Activated CD8-positive, alpha-beta memory T cell treated with anti-CD3 and anti-CD28 coated beads, Interleukin-2, amount 10 ng/mL, durations not matched to agents 7 days and 5 days (primary cell): Measurements from ENCODE around the gene WFDC10B. TPM values are rescaled to one million over a fixed set of nuclear protein-coding genes. Genes with fewer than 3 reads are reported as not detected.
"Not testable (repeated sequence)": the region's sequence is repeated elsewhere in the genome, so short reads cannot be mapped to it uniquely, and the experiment has no call there.

Source experiments
- ATAC-seq: fragments of 150-1000 bp; cut with Tn5 transposase; one replicate; pipeline ENCODE4 v1.10.0; 2021; ENCODE audit warnings: moderate library complexity
- CTCF ChIA-PET: fragments of 350-600 bp; sonication (Branson Sonifier 250); formaldehyde crosslinking; loops from one replicate; lab custom pipeline; 2021; ENCODE audit warnings: antibody characterized with exemption; lab: Charles Lee
- DNase-seq: peaks from one replicate; pipeline ENCODE4 v3.0.0-alpha.2; 2020
- H3K27ac Mint-ChIP-seq: one replicate; pipeline ENCODE4 v1.8.0; 2021; ENCODE audit warnings: mild to moderate bottlenecking, mixed read lengths
- H3K27me3 Mint-ChIP-seq: one replicate; pipeline ENCODE4 v1.8.0; 2021; ENCODE audit warnings: mixed read lengths
- H3K36me3 Mint-ChIP-seq: one replicate; pipeline ENCODE4 v1.8.0; 2021; ENCODE audit warnings: mild to moderate bottlenecking, mixed read lengths
- H3K4me1 Mint-ChIP-seq: one replicate; pipeline ENCODE4 v1.8.0; 2021; ENCODE audit warnings: mixed read lengths
- H3K4me3 Mint-ChIP-seq: one replicate; pipeline ENCODE4 v1.8.0; 2021; ENCODE audit warnings: mild to moderate bottlenecking, moderate library complexity, mixed read lengths
- H3K9me3 Mint-ChIP-seq: one replicate; pipeline ENCODE4 v1.8.0; 2022; ENCODE audit warnings: low read depth, mixed read lengths
- total RNA-seq, 2 experiments: library from RNA; stranded (reverse); gene quantifications; one replicate each; pipeline ENCODE4 v1.2.3, GENCODE V29; 2021

WFDC10B gene
- total RNA-seq, 2 experiments from 2014 or later = not detected

DNA sequence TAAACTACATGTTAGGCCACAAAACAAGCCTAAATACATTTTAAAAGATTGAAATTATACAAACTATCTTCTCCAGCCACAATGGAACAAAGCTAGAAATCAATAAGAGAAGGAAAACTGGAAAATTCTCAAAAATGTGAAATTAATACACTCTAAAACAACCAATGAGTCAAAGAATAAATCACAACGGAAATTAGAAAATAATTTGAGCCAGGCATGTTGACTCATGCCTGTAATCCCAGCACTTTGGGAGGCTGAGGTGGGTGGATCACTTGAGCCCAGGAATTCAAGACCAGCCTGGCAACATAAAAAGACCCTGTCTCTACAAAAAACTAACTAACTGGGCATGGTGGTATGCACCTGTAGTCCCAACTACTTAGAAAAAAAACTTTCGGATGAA lies 9.3 kb downstream of the WFDC10B start:
- no peaks in the 10 kb centered on the region for H3K9me3 Mint-ChIP-seq
- no peak for DNase-seq
- CTCF ChIA-PET = no interaction called here

DNA sequence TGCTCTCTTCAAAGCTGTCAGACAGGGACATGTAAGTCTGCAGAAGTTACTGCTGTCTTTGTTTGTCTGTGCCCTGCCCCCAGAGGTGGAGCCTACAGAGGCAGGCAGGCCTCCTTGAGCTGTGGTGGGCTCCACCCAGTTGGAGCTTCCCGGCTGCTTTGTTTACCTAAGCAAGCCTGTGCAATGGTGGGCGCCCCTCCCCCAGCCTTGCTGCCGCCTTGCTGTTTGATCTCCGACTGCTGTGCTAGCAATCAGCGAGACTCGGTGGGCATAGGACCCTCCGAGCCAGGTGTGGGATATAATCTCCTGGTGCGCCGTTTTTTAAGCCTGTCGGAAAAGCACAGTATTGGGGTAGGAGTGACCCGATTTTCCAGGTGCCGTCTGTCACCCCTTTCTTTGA lies 11.5 kb downstream of the WFDC10B start:
- H3K36me3 Mint-ChIP-seq, H3K4me1 Mint-ChIP-seq, DNase-seq, CTCF ChIA-PET, H3K4me3 Mint-ChIP-seq, ATAC-seq, H3K9me3 Mint-ChIP-seq, H3K27ac Mint-ChIP-seq: not testable (repeated sequence)
- peaks cover 21% of the 10 kb centered on the region for H3K27me3 Mint-ChIP-seq

More for the DNA sequence above, 9.3 kb downstream of the WFDC10B start:
- H3K27ac Mint-ChIP-seq = no peak overlapping the region
- no peaks in the 10 kb centered on the region for H3K4me1 Mint-ChIP-seq
- no peak for ATAC-seq
- peaks cover 23% of the 10 kb centered on the region for H3K27me3 Mint-ChIP-seq
- no peak overlapping the region for H3K4me3 Mint-ChIP-seq
- no peaks in the 10 kb centered on the region for H3K36me3 Mint-ChIP-seq

DNA sequence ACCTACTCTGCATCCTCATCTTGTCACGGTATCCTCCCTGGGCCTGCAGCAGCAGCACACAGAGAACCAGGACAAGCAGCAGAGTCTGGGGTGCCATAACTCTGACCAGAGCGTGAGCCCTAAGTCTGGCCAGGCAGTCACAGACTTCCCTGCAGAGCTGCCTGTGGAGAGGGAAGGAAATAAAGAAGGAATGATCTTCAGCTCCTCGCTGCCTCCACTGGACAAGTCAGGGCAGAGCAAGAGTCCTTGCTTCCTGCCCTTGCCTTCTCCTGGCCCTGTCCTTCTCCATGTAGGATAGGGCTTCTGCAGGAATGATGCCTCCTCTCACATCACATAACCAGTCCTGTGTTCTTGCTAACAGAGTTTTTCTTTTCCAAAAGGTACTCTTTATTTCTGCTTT lies 18.9 kb downstream of the WFDC10B start:
- peaks cover 2% of the 10 kb centered on the region for H3K27me3 Mint-ChIP-seq
- CTCF ChIA-PET = no interaction called here
- H3K27ac Mint-ChIP-seq = no peak overlapping the region
- no peaks in the 10 kb centered on the region for H3K36me3 Mint-ChIP-seq
- ATAC-seq (no peak), DNase-seq (no peak)
- H3K4me1 Mint-ChIP-seq = peaks cover 2% of the 10 kb centered on the region
- no peak overlapping the region for H3K4me3 Mint-ChIP-seq
- H3K9me3 Mint-ChIP-seq = no peaks in the 10 kb centered on the region

DNA sequence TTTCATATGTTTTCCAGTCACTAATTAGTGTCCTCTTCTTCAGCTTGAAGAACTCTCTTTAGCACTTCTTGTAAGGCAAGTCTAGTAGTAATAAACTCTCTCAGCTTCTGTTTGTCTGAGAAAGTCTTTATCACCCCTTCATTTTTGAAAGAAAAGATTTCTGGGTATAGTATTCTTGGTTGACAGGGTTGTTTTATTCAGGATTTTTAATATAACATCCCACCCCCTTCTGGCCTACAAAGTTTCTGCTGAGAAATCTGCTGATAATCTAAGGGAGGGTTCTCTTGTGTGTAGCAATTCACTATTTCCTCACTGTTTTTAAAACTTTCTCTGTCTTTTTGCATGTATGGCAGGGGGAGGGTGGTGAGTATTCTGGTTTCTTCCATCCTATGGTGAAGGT lies 25.2 kb downstream of the WFDC10B start:
- H3K4me1 Mint-ChIP-seq = peaks cover 2% of the 10 kb centered on the region

DNA sequence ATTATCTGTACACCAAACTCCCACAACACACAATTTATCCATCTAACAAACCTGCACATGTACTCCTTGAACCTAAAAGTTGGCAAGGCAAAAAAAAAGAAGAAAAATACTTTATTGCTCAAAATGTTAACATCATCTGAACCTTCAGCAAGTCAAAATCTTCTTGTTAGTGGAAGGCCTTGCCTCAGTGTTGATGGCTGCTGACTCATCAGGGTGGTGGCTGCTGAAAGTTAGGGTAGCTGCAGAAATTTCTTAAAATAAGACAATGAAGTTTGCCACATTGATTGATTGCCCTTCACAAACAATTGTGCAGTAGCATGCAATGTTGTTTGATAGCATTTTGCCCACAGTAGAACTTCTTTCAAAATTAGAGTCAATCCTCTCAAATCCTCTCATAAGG lies 32.1 kb downstream of the WFDC10B start:
- DNase-seq (no peak), ATAC-seq (no peak)
- H3K27me3 Mint-ChIP-seq = peaks cover 44% of the 10 kb centered on the region
- H3K36me3 Mint-ChIP-seq = no peaks in the 10 kb centered on the region
- CTCF ChIA-PET = no interaction called here
- no peak overlapping the region for H3K27ac Mint-ChIP-seq
- H3K4me1 Mint-ChIP-seq = no peaks in the 10 kb centered on the region
- H3K9me3 Mint-ChIP-seq = no peaks in the 10 kb centered on the region
- H3K4me3 Mint-ChIP-seq = no peak overlapping the region

More for the DNA sequence above, 25.2 kb downstream of the WFDC10B start:
- DNase-seq = no peak
- Mint-ChIP-seq H3K4me3 (no peak overlapping the region), H3K36me3 (no peaks in the 10 kb centered on the region), H3K27ac (no peak overlapping the region), H3K27me3 (peaks cover 16% of the 10 kb centered on the region), H3K9me3 (peaks cover 6% of the 10 kb centered on the region)
- CTCF ChIA-PET = no interaction called here
- ATAC-seq = no peak

DNA sequence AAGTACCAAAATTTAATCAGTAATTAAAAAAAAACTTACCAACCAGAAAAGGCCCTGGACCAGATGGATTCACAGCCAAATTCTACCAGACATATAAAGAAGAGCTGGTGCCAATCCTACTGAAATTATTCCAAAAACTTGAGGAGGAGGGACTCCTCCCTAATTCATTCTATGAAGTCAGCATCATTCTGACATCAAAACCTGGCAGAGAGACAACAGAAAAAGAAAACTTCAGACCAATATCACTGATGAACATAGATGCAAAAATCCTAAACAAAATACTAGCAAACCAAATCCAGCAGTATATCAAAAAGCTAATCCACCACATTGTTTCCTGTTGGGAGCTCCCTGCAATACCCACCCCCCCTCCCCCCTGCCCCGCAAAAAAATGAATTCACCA lies 34.7 kb downstream of the WFDC10B start, which contains the start of gene WFDC11:
Gene WFDC11, minus strand, starts transcription at position 101 of the 400 bp plus-strand sequence. CDS start 19,639 bp downstream, outside the sequence.
- no peak for ATAC-seq
- CTCF ChIA-PET = no interaction called here
- DNase-seq = no peak
- Mint-ChIP-seq H3K36me3 (no peaks in the 10 kb centered on the region), H3K9me3 (no peaks in the 10 kb centered on the region), H3K4me1 (no peaks in the 10 kb centered on the region), H3K27me3 (peaks cover 32% of the 10 kb centered on the region), H3K27ac (no peak within 1 kb of the TSS), H3K4me3 (no peak within 1 kb of the TSS)

DNA sequence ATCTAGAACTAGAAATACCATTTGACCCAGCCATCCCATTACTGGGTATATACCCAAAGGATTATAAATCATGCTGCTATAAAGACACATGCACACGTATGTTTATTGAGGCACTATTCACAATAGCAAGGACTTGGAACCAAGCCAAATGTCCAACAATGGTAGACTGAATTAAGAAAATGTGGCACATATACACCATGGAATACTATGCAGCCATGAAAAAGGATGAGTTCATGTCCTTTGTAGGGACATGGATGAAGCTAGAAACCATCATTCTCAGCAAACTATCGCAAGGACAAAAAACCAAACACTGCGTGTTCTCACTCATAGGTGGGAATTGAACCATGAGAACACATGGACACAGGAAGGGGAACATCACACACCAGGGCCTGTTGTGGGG lies 47.8 kb downstream of the WFDC10B start:
- DNase-seq, H3K4me3 Mint-ChIP-seq, H3K4me1 Mint-ChIP-seq, H3K27me3 Mint-ChIP-seq, H3K36me3 Mint-ChIP-seq, H3K27ac Mint-ChIP-seq, ATAC-seq, H3K9me3 Mint-ChIP-seq, CTCF ChIA-PET: not testable (repeated sequence)

DNA sequence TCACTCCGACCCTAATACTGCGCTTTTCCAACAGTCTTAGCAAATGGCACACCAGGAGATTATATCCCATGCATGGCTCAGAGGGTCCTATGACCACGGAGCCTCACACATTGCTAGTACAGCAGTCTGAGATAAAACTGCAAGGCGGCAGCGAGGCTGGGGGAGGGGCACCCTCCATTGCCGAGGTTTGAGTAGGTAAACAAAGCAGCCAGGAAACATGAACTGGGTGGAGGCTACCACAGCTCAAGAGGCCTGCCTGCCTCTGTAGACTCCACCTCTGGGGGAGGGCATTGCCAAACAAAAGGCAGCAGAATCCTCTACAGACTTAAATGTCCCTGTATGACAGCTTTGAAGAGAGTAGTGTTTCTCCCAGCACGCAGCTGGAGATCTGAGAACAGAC lies 53.1 kb downstream of the WFDC10B start:
- H3K9me3 Mint-ChIP-seq, H3K4me3 Mint-ChIP-seq, H3K27ac Mint-ChIP-seq, ATAC-seq, DNase-seq, CTCF ChIA-PET, H3K36me3 Mint-ChIP-seq, H3K4me1 Mint-ChIP-seq, H3K27me3 Mint-ChIP-seq: not testable (repeated sequence)

DNA sequence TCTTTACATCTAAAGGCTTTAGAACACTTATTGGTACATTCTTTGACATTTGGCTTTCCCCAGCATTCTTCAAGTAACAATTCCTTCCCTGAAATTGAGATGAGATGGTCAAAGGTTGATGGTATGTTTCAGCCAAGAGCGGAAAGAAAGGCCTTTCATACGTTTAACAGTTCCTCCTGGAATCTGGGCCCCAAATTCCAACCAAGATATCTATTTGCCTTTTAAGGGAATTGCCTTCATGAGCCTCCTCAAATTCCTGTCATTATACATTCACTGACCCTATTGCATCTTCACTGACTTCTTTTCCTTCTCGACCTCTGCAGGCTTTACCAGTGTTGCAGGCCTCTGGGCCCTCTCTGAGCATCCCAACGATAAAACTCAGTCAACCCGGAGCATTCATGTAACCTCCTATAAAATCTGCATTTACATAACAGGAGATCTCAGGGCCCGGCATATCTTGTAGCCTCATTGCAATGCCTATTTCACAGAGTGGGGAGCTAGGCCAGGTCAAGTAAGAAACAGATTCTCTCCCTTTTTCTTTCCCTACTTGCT lies 55.4 kb downstream of the WFDC10B start:
- no peak for DNase-seq
- Mint-ChIP-seq H3K4me3 (no peak overlapping the region), H3K9me3 (no peaks in the 10 kb centered on the region), H3K27me3 (peaks cover 3% of the 10 kb centered on the region), H3K4me1 (no peaks in the 10 kb centered on the region), H3K36me3 (no peaks in the 10 kb centered on the region), H3K27ac (no peak overlapping the region)
- ATAC-seq = no peak
- CTCF ChIA-PET = no interaction called here

DNA sequence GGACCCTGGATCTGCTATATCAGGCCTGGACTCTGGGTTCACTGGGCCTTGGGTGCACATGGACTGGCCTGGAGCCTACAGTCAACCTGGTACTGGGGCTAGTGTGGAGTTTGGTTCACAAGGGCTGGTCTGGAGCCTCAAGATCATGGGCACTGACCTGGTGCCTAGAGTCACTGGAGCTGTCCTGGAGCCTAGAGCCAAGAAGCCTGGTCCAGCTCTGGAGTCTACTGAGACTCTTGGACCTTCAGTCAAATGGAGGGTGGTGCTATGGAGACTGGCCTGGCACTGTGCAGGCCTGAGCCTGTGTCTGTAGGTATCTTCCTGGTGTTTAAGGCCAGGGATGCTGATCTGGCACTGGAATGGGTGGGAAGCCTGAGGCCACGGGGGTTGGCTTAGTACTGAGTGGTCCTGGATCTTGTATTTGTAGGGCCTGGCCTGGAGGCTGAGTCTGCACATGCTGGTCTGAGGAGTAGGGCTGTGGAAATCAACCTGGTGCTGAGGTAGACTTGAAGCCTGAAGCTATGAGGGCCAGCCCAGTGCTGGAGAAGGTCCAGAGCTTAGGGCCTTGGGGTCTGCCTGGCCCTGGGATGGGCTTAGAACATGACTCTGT lies 57.3 kb downstream of the WFDC10B start:
- CTCF ChIA-PET = no interaction called here
- no peak overlapping the region for H3K4me3 Mint-ChIP-seq
- H3K4me1 Mint-ChIP-seq = no peaks in the 10 kb centered on the region
- H3K27ac Mint-ChIP-seq = no peak overlapping the region
- no peaks in the 10 kb centered on the region for H3K9me3 Mint-ChIP-seq
- H3K27me3 Mint-ChIP-seq = peaks cover 3% of the 10 kb centered on the region
- ATAC-seq = no peak
- no peaks in the 10 kb centered on the region for H3K36me3 Mint-ChIP-seq
- DNase-seq = no peak

DNA sequence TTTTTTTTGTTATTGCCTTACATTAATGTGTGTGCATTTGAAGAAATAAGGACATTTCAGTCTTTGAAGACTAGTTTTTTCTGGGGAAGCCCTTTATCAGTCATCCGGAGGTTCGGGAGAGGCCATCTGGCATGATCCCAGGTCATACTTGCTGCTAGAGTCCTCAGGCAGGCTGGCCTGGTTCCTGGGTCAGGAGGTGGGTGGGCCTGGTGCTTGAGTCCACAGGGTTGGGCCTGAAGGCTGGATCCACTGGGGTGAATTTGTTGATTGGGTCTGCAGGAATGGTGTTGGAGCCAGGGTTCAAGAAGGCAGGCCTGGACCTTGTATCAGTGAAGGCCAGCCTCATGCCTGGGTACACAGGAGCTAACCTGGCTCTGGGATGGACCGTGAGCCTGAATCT lies 57.9 kb downstream of the WFDC10B start:
- no peak overlapping the region for H3K4me3 Mint-ChIP-seq
- CTCF ChIA-PET = no interaction called here
- DNase-seq = no peak
- no peaks in the 10 kb centered on the region for H3K9me3 Mint-ChIP-seq
- H3K36me3 Mint-ChIP-seq = no peaks in the 10 kb centered on the region
- no peak for ATAC-seq
- no peak overlapping the region for H3K27ac Mint-ChIP-seq
- H3K27me3 Mint-ChIP-seq = peaks cover 3% of the 10 kb centered on the region
- no peaks in the 10 kb centered on the region for H3K4me1 Mint-ChIP-seq

DNA sequence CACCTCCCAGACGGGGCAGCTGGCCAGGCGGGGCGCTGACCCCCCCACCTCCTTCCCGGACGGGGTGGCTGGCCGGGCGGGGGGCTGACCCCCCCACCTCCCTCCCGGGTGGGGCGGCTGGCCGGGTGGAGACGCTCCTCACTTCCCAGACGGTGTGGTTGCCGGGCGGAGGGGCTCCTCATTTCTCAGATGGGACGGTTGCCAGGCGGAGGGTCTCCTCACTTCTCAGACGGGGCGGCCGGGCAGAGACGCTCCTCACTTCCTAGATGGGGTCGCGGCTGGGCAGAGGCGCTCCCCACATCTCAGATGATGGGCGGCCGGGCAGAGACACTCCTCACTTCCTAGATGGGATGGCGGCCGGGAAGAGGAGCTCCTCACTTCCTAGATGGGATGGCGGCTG lies 59.0 kb downstream of the WFDC10B start:
- H3K9me3 Mint-ChIP-seq, H3K27me3 Mint-ChIP-seq, H3K27ac Mint-ChIP-seq, H3K4me3 Mint-ChIP-seq, H3K36me3 Mint-ChIP-seq, H3K4me1 Mint-ChIP-seq, DNase-seq, ATAC-seq, CTCF ChIA-PET: not testable (repeated sequence)

DNA sequence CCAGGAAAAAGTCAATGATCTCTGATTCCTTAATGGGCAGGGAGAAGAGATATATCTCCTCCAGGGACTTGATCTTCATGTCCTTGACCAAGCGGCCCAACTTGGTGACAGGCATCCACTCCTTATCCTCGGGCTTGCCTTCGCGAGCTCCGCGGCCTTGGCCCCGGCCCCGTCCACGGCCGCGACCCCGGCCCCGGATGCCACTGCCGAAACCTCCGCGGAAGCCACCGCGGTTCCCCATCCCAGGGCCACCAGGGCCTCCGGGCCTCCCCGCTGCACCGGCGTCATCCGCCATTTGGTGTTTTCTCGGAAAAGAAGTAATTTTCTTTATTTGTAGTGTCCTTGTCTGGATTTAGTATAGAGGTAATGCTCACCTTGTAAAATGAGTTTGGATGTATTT lies 63.7 kb downstream of the WFDC10B start:
- H3K9me3 Mint-ChIP-seq, H3K4me1 Mint-ChIP-seq, DNase-seq, H3K36me3 Mint-ChIP-seq, H3K27ac Mint-ChIP-seq, ATAC-seq, CTCF ChIA-PET, H3K4me3 Mint-ChIP-seq: not testable (repeated sequence)
- H3K27me3 Mint-ChIP-seq = peaks cover 15% of the 10 kb centered on the region

DNA sequence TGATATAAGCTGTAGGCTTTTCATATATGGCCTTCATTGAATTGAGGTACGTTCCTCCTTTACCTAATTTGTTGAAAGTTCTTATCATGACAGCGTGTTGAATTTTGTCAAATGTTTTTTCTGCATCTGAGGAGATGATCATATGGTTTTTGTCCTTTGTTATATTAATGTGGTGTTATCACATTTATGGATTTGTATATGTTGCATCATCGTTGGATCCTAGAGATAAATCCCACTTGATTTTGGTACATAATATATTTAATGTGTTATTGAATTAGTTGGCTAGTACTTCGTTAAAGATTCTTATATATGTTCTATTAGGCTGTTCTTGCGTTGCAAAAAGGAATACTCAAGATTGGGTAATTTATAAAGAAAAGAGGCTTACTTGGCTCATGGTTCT lies 65.1 kb downstream of the WFDC10B start:
- Mint-ChIP-seq H3K27me3 (peaks cover 14% of the 10 kb centered on the region), H3K9me3 (no peaks in the 10 kb centered on the region), H3K4me3 (no peak overlapping the region), H3K27ac (no peak overlapping the region), H3K4me1 (no peaks in the 10 kb centered on the region), H3K36me3 (no peaks in the 10 kb centered on the region)
- no peak for ATAC-seq
- CTCF ChIA-PET = no interaction called here
- no peak for DNase-seq
